Parathyroid adenoma (tissue), 2 donors: Measurements from ENCODE around the gene HMGN1.
A peak's percentile ranks its signal among the peaks of the same experiment; 100 is the strongest.

ENCODE experiments used
- H2AFZ ChIP-seq: fragments of 300-600 bp; sonication (generic); one replicate; pipeline ENCODE4 v1.7.0; 2017; ENCODE audit warnings: antibody characterized with exemption, mild to moderate bottlenecking
- H3K27ac ChIP-seq: fragments of 300-600 bp; sonication (generic); one replicate; pipeline ENCODE4 v1.7.0; 2017
- H3K27me3 ChIP-seq: fragments of 300-600 bp; sonication (generic); one replicate; pipeline ENCODE4 v1.7.0; 2017; ENCODE audit warnings: low read length; ENCODE audit not compliant: control insufficient read depth, insufficient read depth
- H3K36me3 ChIP-seq: fragments of 300-600 bp; sonication (generic); one replicate; pipeline ENCODE4 v1.7.0; 2017; ENCODE audit warnings: low read length; ENCODE audit not compliant: control insufficient read depth, insufficient read depth
- H3K4me1 ChIP-seq: fragments of 300-600 bp; sonication (generic); one replicate; pipeline ENCODE4 v1.7.0; 2017; ENCODE audit warnings: control low read depth
- H3K4me2 ChIP-seq: fragments of 300-600 bp; sonication (generic); one replicate; pipeline ENCODE4 v1.7.0; 2017; ENCODE audit warnings: low read length
- H3K4me3 ChIP-seq: fragments of 300-600 bp; sonication (generic); one replicate; pipeline ENCODE4 v1.7.0; 2017; ENCODE audit warnings: low read depth, low read length
- H3K79me2 ChIP-seq: fragments of 300-600 bp; sonication (generic); one replicate; pipeline ENCODE4 v1.7.0; 2017; ENCODE audit warnings: control low read depth
- H3K9ac ChIP-seq: fragments of 300-600 bp; sonication (generic); one replicate; pipeline ENCODE4 v1.7.0; 2017; ENCODE audit warnings: mild to moderate bottlenecking
- H3K9me3 ChIP-seq: fragments of 300-600 bp; sonication (generic); one replicate; pipeline ENCODE4 v1.7.0; 2017; ENCODE audit warnings: low read length; ENCODE audit not compliant: control insufficient read depth
- TF ChIP-seq, protein P1 (sequence below): fragments of 300-600 bp; sonication (generic); IDR thresholded peaks from one replicate; pipeline ENCODE4 v1.7.0; 2017; ENCODE audit warnings: antibody characterized with exemption, mild to moderate bottlenecking
- donor health status: primary hyperparathyroidism.

HMGN1 gene

DNA sequence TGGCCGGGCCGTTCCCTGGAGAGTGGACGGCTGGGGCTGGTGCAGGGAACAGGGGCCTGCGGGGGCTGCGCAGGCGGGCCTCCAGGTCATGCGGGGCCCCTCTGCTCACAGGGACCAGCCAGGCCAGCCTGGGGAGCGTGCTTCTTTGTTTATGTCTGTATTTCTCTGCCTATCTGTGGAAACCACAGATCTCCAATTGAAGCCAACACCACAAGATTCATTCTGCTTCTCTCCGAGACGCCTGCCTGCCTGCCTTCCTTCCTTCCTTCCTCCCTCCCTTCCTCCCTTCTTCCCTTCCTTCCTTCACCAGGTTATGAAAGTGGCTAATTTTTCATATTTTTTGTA lies 39.9 kb upstream of the HMGN1 start:
- Histone ChIP-seq H3K4me1 (peaks cover 4% of the 10 kb centered on the region), H3K27me3 (no peaks in the 10 kb centered on the region), H3K9ac (no peak overlapping the region), H3K36me3 (no peaks in the 10 kb centered on the region), H3K4me3 (no peak overlapping the region), H3K27ac (no peak overlapping the region), H2AFZ (peak overlapping the region; percentile 36), H3K9me3 (no peaks in the 10 kb centered on the region), H3K4me2 (no peak overlapping the region), H3K79me2 (peaks cover 8% of the 10 kb centered on the region)
- TF ChIP-seq, protein P1, sequence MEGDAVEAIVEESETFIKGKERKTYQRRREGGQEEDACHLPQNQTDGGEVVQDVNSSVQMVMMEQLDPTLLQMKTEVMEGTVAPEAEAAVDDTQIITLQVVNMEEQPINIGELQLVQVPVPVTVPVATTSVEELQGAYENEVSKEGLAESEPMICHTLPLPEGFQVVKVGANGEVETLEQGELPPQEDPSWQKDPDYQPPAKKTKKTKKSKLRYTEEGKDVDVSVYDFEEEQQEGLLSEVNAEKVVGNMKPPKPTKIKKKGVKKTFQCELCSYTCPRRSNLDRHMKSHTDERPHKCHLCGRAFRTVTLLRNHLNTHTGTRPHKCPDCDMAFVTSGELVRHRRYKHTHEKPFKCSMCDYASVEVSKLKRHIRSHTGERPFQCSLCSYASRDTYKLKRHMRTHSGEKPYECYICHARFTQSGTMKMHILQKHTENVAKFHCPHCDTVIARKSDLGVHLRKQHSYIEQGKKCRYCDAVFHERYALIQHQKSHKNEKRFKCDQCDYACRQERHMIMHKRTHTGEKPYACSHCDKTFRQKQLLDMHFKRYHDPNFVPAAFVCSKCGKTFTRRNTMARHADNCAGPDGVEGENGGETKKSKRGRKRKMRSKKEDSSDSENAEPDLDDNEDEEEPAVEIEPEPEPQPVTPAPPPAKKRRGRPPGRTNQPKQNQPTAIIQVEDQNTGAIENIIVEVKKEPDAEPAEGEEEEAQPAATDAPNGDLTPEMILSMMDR: peak; percentile 13

DNA sequence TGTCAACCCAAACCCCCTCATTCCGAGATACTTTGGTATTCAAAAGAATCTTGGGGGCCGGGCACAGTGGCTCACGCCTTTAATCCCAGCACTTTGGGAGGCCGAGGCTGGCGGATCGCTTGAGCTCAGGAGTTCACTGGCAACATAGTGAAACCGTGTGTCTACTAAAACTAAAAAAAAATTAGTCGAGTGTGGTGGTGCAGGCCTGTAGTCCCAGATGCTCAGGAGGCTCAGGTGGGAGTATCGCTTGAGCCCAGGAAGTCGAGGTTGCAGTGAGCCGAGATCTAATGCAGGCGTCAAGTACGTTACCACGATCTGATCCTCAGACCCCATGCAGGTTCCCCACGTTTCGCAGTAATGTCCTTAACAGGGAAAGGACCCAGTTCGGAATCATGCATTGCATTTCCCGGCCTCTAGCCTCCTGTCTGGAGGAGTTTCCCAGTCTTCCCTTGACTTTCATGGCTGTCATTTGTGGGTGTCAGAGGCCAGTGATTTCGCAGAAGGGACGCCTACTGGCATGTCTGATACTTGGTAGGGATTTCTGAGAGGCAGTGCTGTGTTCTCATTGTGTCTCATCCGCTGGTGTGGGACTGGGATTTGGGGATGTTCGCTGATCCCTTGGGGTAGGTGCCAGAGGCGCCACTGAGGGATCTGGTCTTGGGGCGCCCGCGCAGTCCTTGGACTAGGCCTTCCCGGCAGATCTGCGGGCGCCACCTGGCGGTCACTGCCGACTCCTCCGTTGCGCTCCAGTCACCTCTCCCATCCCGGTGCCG lies 39.3 kb upstream of the HMGN1 start:
- Histone ChIP-seq H3K79me2 (peaks cover 8% of the 10 kb centered on the region), H3K4me1 (peaks cover 4% of the 10 kb centered on the region), H3K9ac (no peak overlapping the region), H3K9me3 (no peaks in the 10 kb centered on the region), H3K4me3 (peak overlapping the region; percentile 18), H3K36me3 (no peaks in the 10 kb centered on the region), H3K27me3 (no peaks in the 10 kb centered on the region), H3K4me2 (peak overlapping the region; percentile 47), H3K27ac (no peak overlapping the region), H2AFZ (peak overlapping the region; percentile 36)
- TF ChIP-seq, protein P1: peak; percentile 75

DNA sequence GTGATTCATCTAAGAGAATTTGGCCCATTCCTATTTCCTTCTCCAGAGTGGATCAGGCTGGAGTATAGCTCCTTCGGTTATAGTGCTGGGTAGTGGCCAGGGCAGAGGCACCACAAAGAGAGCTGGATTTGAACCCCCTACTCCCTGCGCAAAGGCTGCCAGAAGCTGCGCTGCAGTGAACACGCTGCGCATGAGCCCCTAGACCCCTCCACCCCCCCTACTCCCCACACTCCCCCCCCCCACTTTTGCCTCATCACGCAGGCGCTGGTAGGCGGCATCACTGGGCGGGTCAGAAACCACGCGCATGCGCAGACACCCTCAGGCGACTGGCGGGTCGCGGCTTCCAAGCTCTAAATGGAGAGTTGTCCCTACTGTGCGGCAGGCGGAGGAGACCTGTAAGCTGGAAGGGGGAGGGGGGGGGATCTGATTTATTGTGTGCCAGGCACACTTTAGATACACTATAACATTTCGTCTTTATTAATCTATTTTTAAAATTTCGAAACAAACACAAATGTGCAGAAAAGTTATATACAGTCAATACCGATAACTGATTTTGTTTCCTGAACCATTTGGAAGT lies 38.7 kb upstream of the HMGN1 start:
- no peaks in the 10 kb centered on the region for H3K36me3 ChIP-seq
- no peaks in the 10 kb centered on the region for H3K27me3 ChIP-seq
- TF ChIP-seq, protein P1: no peak
- H3K9me3 ChIP-seq: no peaks in the 10 kb centered on the region
- no peak overlapping the region for H3K9ac ChIP-seq
- peak overlapping the region; percentile 36 for H2AFZ ChIP-seq
- H3K79me2 ChIP-seq: peaks cover 8% of the 10 kb centered on the region
- H3K4me2 ChIP-seq: peak overlapping the region; percentile 47
- H3K4me1 ChIP-seq: peaks cover 4% of the 10 kb centered on the region
- H3K27ac ChIP-seq: peak overlapping the region; percentile 31
- H3K4me3 ChIP-seq: peak overlapping the region; percentile 18

GRCh38 chr21:39386899-39387298 lies 38.0 kb upstream of the HMGN1 start:
- H3K9me3 ChIP-seq: no peaks in the 10 kb centered on the region
- H3K36me3 ChIP-seq: no peaks in the 10 kb centered on the region
- H3K79me2 ChIP-seq: peaks cover 4% of the 10 kb centered on the region
- TF ChIP-seq, protein P1: no peak
- no peak overlapping the region for H3K4me3 ChIP-seq
- H3K9ac ChIP-seq: no peak overlapping the region
- H3K4me1 ChIP-seq: peaks cover 4% of the 10 kb centered on the region
- no peaks in the 10 kb centered on the region for H3K27me3 ChIP-seq
- no peak overlapping the region for H2AFZ ChIP-seq
- H3K27ac ChIP-seq: peak overlapping the region; percentile 31
- H3K4me2 ChIP-seq: no peak overlapping the region
